Astrocyte (in vitro differentiated cells and primary cell): ENCODE results near the gene PLEKHM3.

ENCODE experiments used
- EZH2 ChIP-seq: IDR thresholded peaks from 2 replicates; pipeline ENCODE4 v1.6.1; 2012; ENCODE audit warnings: mild to moderate bottlenecking, low read length, inconsistent platforms; ENCODE audit not compliant: insufficient read depth
- TF ChIP-seq, protein P1 (sequence below): IDR thresholded peaks from 2 replicates; pipeline ENCODE4 v1.5.1; 2011; ENCODE audit warnings: low read depth, mild to moderate bottlenecking, inconsistent platforms, low read length, moderate library complexity; ENCODE audit not compliant: insufficient read depth

DNA sequence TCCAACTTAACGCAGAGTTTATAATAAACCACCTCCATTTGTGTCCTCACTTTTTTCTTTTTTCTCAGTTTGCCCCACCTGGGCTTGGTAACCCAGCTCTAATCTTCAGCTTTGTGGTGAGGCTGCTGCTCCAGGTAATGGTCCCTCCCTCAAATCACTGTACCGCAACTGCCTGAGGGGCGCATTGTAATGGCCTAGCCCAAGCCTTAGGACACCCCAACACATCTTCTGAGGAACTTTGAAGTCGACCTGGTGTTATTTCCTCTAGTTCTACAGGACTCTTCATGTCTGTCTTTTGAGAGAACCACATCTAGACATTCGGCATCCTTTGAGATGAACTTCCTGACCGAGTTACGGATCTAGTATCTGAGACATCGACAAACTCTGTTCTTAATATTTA lies 99.7 kb downstream of the PLEKHM3 start:
- no peak for TF ChIP-seq EZH2
- TF ChIP-seq, protein P1, sequence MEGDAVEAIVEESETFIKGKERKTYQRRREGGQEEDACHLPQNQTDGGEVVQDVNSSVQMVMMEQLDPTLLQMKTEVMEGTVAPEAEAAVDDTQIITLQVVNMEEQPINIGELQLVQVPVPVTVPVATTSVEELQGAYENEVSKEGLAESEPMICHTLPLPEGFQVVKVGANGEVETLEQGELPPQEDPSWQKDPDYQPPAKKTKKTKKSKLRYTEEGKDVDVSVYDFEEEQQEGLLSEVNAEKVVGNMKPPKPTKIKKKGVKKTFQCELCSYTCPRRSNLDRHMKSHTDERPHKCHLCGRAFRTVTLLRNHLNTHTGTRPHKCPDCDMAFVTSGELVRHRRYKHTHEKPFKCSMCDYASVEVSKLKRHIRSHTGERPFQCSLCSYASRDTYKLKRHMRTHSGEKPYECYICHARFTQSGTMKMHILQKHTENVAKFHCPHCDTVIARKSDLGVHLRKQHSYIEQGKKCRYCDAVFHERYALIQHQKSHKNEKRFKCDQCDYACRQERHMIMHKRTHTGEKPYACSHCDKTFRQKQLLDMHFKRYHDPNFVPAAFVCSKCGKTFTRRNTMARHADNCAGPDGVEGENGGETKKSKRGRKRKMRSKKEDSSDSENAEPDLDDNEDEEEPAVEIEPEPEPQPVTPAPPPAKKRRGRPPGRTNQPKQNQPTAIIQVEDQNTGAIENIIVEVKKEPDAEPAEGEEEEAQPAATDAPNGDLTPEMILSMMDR: no peak
